IPS DF 4.7 (cell line): ENCODE data around the gene ADIPOR2.
"Not testable (repeated sequence)": the region's sequence is repeated elsewhere in the genome, so short reads cannot be mapped to it uniquely, and the experiment has no call there.

Source experiments
- DNase-seq: peaks from one replicate; pipeline ENCODE4 v3.0.0-alpha.2; 2013; ENCODE audit warnings: low spot score; ENCODE audit errors: extremely low read depth

Gene ADIPOR2

DNA sequence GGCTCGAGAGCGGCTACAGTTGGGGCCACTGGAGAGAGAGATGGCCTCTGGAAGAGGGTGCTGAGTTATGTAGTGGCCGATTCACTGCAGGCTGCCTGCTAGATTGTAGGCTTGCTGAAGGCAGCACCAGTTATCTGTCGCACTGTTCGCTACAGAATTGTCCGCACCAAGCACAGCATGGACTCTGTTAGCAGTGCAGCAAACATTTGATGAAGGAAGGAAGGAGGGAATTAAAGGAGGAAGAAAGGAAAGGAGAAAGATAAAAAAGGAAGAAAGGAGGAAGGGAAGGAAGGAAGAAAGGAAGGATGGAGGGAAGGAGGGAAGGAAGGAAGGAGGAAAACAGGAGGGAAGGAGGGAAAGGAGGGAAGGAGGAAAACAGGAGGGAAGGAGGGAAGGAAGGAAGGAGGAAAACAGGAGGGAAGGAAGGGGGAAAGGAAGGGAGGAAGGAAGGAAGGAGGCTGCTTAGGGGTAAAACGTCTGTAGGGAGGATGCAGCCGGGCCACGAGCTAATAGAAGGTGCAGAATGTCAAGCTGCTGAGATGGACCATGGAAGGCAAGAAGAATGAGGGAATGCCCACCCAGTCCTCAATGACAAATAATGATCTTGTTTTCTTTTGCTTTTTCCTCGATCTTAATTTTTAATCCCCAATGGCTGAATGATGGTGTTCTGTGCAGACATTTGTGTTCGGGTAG is 27.3 kb upstream of the ADIPOR2 start:
- DNase-seq: no peak

DNA sequence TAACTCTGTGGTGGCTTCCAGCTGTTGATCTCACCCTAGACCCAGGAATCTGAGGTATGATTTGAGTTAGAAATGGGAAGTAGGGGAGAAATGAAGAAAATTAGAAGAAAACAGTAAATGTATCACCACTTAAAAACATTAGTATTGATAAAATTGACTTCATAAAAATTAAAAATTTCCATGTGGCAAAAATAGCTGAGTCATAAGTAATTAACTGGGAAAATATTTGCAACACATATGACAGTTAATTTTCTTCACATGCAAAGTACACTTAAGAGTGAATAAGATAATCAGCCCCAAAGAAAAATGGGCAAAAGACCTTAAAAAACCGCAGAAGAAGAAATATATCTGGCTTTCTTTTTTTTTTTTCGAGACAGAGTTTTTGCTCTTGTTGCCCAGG is 25.5 kb upstream of the ADIPOR2 start:
- DNase-seq: no peak

DNA sequence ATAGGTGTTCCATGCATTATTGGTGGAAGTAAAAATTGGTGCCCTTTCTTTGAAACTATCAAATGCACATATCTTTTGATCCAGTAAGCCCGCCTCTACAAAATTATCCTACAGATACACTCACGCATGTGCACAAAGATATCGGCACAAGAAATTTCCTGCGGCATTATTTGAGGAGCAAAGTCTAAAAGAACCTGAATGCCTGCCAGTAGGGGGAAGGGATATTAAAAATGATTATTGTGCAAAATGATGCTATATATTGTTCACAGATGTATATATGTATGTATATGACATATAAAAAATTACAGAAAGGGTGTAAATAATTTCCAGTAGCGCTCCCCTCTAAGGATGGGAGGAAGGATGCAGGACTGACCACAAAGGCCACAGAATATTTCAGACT is 24.7 kb upstream of the ADIPOR2 start:
- no peak for DNase-seq

DNA sequence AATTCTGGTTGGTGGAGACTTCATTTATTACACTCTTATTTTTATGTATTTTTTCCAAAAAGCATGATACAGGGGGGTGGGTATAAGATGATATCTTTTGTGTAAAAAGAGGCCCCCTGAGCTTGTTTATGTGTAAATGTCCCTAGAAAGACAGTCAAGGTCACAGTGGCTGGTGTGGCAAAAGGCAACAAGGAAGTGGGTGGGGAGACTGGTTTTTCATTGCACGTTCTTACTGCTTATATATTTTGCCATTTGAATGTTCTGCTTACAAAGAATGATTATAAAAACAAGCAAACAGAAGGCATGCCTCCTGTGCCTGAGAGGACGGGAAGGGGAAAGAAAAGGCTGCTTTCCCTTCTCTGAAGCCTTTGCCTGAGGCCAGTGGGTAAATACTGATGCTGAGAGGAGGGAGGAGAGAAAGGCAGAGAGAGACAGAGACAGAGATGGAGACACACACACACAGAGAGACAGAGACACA is 24.1 kb upstream of the ADIPOR2 start:
- DNase-seq: no peak

DNA sequence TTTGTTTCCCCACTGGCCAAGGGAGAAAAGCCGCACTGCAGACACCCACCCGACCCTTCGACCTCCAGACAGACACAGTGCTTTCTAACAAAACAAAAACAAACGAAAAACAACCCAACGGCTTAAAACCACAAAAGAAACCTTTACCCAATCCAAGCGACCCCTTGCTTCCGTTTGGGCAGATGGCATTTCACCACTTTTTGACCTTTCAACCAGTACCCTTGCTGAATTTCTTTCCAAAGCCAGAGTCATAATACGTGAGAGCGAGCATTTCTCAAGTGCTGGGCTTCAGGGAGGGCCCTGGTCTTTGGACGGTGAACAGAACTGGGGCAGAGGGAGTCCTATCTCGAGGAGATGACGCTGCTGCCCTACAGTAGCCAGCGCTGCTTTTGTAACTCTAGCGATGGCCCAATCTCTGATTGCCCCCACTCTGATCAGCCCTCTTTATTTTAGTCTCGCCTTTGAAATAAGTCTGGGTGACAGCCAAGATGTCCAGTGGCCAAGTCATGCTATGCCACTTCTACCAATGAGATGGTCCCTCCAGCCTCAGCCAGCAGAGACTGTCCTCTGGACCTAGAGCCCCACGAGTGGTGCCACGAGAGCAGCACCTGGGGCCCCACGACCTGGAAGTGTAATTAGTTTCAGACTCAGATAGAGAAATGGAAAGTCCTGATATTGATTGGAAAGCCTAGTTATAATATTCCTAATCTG is 21.9 kb upstream of the ADIPOR2 start:
- DNase-seq: no peak

DNA sequence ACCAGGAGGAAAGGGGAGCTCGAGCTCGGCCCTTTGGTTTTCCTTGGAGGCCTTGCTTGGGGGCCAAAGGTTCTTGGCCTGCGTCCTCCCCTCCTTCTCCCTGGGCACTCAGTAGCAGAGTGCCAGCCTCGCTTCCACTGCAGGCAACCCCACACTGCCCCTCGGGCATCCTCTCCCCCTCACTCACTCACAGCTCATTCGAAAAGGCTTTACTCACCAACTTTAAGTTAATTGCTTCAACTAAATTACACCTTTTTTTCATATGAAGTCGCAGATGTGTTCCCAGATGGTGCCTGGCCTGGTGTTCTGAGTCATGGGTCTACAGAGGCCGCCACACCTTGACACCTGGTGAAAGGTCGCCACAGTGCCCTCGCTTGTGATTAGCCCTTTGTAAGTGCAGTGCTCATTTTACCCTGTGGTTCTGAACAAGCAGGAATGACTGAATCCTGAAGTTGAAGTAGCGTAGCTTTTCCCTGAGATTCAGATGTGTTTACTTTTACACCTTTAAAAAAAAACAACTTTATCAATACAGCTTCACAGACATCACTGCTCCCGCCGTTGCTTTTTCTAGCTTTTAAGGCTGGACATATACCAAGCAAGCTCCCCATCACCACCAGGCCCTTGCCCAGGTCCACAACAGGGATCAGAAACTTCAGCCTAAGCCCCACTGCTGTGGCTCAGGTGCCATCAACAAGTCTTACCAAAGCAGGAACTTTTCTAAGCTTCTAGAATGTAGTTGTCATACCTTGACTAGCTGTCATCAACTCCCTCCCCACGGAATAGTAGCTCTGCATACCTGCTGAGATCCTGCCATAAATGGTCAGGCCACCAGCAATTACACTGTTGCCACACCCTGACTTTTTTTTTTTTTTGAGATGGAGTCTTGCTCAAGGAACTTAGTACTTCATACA is 20.3 kb upstream of the ADIPOR2 start:
- DNase-seq: no peak

DNA sequence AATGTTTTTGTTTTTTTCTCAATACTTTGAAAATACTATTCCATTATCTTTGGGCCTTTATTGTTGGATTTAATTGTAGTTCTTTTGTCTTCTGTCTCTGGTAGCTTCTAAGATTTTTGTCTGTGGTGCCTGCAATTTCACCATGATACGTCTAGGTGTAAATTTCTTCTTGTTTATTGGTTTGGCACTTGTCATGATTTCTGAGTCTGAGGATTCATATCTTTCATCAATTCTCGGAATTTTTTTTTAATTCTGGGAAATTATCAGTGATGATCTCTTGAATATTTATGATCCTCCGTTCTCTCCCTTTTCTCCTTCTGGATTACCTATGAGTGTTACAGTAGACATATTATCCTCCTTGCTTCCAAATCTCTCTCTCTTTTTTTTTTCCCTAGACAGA is 14.8 kb upstream of the ADIPOR2 start:
- DNase-seq: no peak

DNA sequence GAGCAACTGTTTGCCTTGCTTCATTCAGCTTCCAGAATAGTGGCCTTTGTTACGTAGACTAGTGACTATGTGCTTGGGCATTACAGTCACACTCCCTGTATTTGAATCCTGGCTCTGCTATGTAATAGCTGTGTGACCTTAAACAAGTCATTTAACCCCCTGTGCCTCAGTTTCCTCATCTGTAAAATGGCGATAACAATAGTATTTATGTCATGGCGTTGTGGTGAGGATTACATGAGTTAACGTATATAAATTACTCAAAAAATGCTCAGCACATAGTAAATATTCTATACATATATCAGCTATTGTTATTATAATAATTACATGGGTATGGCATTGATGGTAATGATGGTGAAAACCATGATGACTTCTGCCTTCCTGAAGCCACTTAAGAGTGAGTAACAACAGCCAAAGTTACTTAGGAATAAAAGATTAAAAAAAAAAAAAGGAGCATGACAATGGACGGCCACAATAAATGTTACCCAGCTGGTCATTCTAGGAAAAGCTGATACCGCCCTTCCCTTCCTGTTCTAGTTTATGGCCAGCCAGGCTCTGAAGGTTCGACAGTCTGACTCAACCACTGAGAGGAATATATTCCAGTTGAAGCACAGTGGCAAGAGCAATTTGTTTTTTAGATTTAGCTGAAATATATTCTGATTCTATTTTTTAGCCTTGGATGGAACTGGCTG is 9.9 kb upstream of the ADIPOR2 start:
- DNase-seq: no peak

DNA sequence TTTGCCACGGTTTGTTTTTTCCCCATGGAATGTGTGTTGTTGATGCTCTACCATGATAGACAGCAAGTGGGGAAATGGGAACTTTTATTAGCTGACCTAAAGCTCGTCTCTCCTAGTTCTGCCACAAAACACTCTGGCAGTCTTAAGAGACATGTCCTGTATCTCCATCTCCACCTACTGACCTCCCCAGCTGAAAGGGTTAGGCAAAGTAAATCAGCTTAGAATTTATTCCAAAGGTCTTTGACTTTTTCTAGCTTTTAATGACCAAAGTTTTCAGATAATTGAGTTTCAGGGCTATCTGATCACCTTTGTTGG is 9.4 kb upstream of the ADIPOR2 start:
- DNase-seq: no peak

DNA sequence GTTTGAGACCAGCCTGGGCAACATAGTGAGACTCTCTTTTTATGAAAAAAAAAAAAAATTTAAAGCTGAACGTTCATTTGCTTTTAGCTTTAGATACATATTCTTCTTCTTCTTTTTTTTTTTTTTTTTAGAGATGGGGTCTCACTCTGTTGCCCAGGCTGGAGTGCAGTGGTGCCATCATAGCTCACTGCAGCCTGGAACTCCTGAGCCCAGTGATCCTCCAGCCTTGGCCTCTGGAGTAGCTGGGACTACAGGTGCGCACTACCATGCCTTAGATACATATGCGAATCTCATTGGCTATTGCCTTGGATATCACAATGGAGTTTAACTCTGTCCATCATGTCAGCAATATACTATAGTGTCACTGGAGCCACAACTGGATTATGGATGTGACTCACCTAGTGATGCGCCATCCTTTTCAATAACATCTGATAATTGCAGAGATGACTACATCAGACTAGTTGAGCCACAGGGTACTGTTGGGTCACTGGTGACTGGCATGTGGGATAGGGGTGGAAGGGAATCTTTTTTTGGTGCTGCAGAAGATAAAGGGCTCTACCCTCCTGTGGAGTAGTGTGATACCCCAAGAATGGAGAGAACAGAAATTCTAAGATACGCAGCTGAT is 2.7 kb upstream of the ADIPOR2 start:
- DNase-seq: no peak

DNA sequence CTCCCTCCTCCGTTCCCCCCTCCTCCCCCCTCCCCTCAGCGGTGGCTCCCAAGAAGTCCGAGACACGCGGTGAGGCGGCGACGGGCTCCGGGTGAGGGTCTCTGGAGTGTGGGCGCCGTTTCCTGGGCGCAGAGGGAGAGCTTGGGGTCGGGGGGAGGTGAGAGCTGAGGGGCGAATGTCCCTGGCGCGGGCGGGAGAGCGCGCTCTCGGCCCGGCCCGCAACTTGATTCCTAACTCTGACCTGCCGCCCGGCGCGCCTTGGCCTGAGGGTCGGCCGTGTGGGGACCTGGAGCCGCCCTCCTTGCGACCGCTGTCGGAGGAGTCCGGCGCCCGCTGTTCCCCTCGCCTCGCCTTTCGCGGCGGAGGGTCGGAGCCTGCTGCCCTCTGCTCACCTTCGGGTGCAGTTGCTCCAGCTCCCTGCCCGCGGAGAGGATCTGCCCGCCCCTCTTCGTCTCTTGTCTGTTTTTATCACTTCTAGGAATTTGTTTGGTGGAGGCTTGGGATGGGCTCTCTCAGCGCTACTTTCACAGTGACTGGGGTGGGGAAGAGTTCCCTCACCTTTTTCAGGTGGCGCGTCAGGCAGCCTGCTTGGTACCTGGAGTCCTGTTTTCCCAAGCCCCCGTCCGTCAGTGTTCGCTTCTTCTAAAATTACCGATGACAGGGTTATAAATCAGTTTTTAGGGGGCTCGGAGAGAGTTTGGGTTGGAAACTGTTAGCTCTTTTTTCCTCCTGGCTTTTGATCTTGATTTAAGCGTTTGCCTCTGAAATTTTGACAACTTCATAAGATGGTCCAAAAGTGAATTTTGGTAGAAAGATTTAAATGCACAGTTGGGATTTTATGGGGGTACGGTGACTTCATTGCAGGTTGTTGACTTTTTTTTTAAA is 495 bp downstream of the ADIPOR2 start:
- no peak for DNase-seq

DNA sequence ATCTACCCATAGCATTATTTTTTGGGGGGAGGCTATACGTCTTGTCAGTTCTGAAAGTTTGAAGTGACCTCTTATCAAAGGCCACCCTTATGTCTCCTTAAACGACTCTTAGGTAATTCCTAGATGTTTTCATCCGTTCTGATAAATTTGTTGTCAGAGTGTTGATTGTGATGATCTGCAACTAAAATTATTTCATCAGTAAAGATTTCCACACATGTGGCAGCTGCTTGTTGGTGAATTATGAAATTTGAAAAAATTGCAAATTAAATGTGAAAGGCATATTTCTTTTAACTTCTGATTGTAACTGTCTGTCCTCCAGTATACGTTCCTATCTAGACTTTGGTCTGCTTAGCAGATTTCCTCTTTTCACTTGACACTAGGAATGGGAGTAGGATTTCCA is 1.4 kb downstream of the ADIPOR2 start:
- DNase-seq: no peak

DNA sequence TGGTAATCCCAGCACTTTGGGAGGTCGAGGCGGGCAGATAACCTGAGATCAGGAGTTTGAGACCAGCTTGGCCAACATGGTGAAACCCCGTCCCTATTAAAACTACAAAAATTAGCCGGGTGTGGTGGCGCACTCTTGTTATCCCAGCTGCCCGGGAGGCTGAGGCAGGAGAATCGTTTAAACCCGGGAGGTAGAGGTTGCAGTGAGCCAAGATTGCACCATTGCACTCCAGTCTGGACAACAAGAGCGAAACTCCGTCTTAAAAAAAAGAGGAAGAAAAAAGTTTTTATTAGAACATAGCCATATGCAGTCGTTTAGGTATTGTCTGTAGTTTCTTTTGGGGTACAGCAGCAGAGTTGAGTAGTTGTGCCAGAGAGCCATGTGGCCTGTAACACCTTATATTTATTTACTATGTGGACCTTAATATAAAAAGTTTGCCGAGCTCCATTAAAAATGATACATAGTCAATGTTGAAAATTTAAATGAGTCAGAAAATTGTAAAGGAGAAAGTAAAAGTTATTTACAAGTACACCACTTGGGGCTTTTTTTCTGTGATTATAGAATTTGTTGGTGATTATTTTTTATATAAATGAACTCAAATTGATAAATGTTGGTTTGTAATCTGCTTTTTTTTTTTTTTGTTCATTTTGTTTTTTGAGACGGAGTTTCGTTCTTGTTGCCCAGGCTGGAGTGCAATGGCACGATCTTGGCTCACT is 2.2 kb downstream of the ADIPOR2 start:
- DNase-seq: no peak

DNA sequence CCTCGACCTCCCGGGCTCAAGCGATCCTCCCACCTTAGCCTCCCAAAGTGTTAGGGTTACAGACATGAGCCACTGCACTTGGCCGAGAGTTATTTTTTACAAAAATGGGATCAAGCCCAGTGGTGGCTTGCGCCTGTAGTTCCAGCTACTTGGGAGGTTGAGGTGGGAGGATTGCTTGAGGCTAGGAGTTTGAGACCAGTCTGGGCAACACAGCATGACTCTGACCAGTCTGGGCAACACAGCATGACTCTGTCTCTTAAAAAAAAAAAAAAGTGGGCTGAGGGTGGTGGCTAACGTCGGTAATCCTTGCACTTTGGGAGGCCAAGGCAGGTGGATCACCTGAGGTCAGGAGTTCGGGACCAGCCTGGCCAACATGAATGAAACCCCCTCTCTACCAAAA is 4.2 kb downstream of the ADIPOR2 start:
- not testable (repeated sequence) for DNase-seq

DNA sequence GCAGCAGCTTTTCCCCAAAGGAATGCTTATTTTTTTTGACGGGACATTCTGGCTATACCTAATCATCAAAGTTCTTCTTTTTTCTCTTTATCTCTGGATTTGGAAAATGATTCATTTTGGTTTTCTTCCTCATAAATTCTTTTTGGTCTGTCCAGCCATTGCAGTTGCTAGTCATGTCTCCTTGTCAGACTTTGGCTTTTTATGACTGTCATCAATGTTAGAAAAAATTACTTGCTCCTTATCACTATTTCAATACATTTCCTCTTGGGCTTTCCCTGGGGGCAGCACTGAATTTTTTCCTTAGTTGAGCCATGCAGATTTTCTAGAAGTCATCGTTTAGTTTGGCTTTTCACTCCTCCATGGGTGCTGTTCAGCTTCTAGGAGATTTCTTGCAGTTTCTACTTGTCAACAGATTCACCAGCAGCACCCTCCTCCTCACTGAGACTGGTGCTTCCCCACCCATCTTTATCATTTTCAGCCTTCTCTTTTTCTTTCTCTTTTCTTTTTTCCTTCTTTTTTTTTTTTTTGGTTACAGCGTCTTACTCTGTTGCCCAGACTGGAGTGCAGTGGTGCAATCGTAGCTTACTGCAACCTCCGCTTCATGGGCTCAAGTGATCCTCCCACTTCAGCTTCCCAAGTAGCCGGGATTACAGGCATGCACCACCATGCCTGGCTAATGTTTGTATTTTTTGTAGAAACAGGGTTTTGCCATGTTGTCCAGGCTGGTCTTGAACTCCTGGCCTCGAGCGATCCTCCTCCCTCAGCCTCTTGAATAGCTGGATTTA is 5.2 kb downstream of the ADIPOR2 start:
- no peak for DNase-seq

DNA sequence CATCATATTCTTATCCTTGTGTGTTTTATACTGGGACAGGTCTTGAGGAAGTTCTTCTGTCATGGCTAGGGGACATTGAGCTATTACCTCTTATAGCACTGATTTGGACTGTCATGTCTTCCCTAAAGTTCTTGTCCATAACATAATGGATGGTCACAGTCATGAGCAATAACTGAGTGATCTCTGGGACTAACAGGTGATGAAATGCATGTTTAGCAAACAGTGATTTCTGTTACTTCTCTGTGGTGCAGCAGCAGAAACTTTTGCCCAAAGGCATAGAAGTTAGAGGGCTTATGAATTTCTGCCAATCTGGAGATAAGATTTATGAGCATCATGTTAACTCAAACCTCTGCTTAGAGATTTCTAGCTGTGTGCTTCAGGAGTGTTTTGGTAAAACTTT is 5.9 kb downstream of the ADIPOR2 start:
- DNase-seq: no peak

DNA sequence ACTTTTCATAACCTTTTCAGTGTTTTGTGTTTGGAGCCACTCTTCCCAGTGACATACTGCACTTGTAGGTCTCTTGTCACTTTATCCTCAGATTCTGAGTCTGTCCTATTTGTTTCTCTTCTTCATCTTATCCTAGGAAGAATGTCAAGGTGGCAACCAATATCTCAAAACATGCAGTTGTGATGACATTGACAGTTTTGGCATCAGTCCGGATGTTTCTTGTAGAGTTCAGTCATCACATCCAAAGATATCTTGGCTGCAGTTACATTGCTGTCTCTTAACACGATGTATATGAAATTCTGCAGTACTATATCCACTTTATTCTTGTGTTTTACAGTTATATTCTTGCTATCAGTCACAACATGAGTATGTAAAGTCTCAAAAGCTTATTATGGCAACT is 6.4 kb downstream of the ADIPOR2 start:
- no peak for DNase-seq

DNA sequence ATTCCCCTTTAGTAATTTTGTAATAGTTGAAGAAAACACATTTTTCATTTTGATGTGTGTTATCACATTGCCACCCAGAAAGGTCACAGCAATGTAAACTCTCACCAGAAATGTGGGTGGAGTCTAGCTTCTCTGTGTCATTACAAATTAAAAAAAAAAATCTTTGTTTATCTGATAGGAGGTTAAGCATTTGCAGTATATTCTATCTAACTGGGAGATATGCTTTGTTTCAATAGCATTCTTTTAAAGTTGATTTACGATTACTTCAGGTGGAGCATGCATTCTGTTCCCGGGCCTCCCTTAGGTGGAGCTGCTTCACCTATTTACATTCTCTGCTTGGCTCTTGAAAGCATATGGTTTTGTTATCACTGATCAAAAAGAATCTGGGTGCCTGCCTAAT is 7.8 kb downstream of the ADIPOR2 start:
- no peak for DNase-seq

DNA sequence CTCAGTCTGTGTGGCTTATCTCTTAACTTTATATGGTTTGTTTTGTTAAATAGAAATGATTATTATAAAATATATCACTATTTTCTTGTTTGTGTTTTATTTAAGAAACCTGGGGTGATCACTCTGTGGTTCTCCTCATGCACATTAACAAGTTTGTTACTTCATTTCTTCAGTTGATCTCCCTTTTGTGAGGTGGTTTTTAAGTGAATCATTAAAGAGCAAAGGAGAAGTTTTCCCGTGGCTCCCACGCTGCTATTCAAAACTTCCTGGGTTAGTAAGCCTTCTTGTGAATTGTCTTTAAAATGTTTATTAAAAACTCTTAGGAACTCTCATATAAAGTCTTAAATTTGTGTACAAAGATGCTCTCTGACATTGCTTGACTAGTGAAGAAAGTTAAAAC is 11.8 kb downstream of the ADIPOR2 start:
- DNase-seq: no peak
